ENCODE measurements around the gene CTPS1.

CTPS1 gene

GRCh38 chr1:40979241-40980067, at the start of gene CTPS1:
Gene CTPS1, plus strand, starts transcription at chr1:40979696. Its CDS starts 3,595 bp downstream, at chr1:40983291.
- DNase-seq (ENCODE audit: low spot score) = peak; percentile 99

- no peak for DNase-seq (ENCODE audit: low spot score)
Observed at GRCh38 chr1:40930174-40930964, 49.1 kb upstream of the CTPS1 start.

GRCh38 chr1:40931601-40932000, 47.9 kb upstream of the CTPS1 start:
- no peak for DNase-seq (ENCODE audit: low spot score)

DNA sequence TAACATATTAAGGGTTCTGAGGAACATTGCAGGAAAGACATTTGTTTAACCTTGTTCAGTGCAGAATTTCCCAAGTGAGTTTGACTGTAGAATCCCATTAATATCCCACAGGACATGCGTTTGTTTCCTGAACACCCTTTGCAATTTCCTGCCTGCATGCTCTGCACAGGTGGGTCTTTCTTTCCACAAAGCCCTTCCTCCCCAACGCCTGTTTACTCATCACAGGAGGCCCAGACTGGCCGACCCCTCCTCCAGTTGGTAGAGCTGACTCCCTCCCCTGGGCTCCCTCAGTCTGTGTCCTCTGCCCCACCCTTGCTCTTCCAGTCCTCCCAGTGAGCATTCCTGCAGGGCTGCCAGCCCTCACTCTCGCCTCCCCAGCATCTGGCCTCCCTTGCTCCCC, 47.5 kb upstream of the CTPS1 start:
- DNase-seq (ENCODE audit: low spot score) = no peak

DNA sequence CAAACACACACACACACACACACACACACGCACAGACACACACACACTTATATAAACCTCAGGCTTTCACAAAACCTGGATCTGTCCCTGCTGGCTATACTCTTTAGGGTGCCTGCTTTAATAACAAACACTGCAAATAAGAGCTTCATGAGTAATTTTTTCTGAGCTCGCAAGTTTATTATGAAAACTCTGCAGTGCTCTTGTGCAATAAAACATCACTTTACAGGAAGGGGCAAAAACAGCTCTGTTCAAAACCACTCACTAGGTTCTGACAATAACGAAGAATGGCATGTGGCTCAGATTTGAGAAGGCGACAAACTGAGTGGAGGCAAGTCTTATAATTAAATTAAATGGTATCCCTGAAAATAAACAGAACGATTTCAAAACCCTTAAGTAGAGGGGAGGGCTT, 42.6 kb upstream of the CTPS1 start:
- DNase-seq (ENCODE audit: low spot score) = no peak

DNA sequence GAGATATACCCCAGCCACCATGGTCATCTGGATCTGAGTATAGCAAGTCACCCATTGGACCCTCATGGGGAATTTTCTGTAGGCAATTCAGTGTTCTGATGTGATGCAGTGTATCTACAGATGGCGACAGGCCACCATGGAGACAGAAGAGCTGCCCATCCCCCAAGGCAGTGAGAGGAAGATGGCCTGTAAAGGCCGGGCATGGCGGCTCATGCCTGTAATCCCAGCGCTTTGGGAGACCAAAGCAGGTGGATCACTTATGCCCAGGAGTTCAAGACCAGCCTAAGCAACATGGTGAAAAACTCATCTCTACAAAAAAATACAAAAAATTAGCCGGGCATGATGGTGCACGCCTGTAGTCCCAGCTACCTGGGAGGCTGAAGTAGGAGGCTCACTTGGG, 41.1 kb upstream of the CTPS1 start:
- DNase-seq (ENCODE audit: low spot score) = no peak

DNA sequence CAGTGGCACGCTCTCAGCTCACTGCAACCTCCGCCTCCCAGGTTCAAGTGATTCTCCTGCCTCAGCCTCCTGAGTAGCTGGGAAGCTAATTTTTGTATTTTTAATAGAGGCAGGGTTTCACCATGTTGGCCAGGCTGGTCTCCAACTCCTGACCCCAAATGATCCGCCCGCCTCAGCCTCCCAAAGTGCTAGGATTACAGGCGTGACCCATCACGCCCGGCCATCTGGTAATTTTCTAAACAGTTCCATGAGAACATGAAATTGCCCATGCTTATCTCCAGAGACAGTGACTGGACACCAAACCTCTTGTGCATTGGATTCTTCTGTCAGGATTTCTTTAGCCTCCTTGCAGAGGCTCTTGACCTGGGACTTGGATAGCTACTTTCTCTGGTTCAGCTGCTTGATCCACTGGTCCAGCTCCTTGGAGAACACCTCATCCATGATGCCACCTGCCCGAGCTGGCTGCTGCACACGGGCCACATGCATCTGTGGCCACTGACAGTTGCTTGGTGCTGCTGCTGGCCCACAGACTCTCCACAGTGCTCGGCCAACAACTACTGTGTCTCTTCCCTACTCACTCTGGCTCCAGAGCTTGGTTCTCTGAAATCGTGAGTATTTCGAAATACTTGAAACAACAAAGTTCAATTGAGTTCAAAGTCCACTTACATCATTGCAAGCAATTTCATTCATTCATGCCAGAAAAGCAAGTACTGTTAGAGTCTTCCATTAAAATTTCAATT, 40.0 kb upstream of the CTPS1 start:
- no peak for DNase-seq (ENCODE audit: low spot score)

DNA sequence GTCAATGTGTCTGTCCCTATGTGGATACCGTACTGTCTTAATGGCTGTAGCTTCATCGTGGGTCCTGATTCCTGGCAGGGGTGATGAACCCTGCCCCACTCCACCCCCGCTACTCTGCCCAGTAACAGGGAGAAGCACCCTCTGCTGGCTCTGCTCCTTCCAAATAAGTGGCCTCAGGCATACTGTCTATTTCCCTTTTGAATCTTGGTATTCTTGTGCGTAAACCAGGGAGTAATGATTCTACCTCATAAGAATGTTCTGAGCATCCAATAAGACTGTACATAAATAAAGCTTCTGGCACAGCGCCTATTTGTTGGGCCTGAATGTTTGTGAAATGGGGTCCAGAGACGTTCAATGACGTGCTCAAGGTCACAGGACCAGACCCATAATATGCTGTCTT, 35.2 kb upstream of the CTPS1 start:
- no peak for DNase-seq (ENCODE audit: low spot score)

- DNase-seq (ENCODE audit: low spot score) = no peak
Observed at GRCh38 chr1:40944841-40945430, 34.6 kb upstream of the CTPS1 start.

GRCh38 chr1:40945491-40945973, 34.0 kb upstream of the CTPS1 start:
- DNase-seq (ENCODE audit: low spot score) = no peak

GRCh38 chr1:40948741-40949443, 30.6 kb upstream of the CTPS1 start:
- DNase-seq (ENCODE audit: low spot score) = peak; percentile 32

GRCh38 chr1:40949563-40949962, 29.9 kb upstream of the CTPS1 start:
- DNase-seq (ENCODE audit: low spot score) = no peak

DNA sequence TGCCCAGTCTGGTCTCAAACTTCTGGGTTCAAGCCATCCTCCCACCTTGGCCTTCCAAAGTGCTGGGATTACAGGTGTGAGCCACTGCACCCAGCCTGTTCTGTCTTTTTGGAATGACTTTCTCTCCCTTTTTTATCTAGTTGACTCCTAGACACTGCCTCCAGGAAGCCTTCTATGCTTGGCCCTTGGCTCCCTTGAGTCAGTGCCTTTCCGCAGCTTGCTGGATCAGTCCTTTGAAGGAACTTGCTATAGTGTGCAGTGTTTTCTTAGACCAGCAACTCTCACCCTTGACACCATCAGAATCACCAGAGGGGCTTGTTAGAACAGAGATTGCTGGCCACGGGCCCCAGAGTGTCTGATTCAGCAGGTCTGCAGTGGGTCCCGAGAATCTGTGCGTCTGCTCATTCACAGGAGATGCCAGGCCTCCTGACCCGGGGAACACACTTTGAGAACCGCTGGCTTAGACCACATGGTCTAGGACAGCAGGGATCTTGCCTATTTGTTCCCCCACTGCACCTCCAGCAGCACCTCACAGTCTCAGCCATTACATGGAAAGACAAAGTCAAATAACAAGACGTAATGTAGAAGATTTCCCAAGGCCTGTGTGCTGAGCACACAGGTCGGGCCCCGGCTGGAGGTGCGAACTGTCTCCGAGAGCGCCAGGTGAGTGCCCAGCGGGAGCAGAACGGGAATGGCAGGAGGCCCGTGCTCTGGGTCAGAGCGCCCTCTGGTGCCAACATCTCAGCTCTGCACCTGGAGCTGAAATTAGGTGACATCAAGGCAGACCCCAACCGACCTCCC, 27.4 kb upstream of the CTPS1 start:
- peak; percentile 76 for DNase-seq (ENCODE audit: low spot score)

GRCh38 chr1:40952744-40953315, 26.7 kb upstream of the CTPS1 start:
- no peak for DNase-seq (ENCODE audit: low spot score)

- DNase-seq (ENCODE audit: low spot score) = no peak
Observed at GRCh38 chr1:40954626-40955025, 24.9 kb upstream of the CTPS1 start.

DNA sequence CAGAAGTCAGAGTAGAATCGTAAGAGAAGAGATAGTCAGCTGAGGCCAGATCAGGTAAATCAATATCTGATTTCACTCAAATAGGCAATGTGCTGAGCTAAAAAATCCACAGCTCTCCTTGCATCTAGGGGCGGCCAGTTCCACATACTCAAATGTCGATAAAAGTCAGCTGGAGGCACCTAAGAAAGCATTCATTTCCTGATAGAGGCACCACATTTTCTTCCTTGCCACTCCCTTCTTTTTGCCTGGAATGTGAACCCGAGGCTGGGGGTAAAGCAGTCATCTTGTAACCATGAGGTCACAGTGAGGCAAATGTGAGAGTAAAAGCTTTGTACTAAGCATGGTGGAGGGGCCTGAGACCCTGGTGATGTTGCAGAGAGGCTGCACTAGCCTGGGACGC, 24.2 kb upstream of the CTPS1 start:
- DNase-seq (ENCODE audit: low spot score) = no peak

DNA sequence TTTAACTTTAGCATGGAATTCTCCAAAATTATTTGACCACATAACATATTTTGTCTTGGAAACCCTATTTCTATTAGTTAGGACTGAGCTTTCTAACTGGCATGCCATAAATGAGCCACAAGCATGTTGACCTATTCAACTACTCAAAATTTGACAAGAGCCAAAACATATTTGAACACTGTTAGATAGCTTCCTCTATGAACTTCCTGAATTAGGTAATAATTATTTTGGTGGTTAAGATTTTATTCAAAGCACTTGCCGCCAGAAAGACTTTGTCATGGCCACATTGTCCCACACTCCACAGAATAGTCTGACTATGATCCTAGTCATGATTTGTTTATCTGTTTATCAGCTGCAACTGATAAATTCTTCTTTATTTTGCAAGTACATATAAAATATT, 23.1 kb upstream of the CTPS1 start:
- no peak for DNase-seq (ENCODE audit: low spot score)

GRCh38 chr1:40958210-40958609, 21.3 kb upstream of the CTPS1 start:
- no peak for DNase-seq (ENCODE audit: low spot score)

GRCh38 chr1:40965531-40965930, 14.0 kb upstream of the CTPS1 start:
- no peak for DNase-seq (ENCODE audit: low spot score)

DNA sequence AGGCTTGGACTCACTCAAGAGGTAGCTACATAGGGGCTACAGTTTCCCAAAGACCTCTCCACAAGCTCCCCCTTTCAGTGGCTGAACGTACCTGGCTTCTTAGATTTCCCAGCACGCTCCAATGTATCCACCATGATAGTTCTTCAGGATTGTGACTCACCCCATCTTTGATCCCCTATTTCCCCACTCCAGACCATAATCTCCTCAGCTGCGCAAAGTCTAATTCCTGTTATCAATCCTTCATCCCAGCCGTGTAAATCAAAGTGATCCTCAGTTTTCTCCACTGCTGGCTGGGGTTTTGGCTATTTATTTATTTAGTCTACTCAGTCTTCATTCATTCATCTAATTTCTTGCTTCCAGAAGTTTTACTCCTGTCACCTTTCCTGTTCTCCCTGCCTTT, 13.1 kb upstream of the CTPS1 start:
- no peak for DNase-seq (ENCODE audit: low spot score)
